IMR-90 (cell line): ENCODE results near the gene SCN10A. TPM values are rescaled to one million over a fixed set of nuclear protein-coding genes. Genes with fewer than 3 reads are reported as not detected.

Source experiments
- ATAC-seq: fragments of 200-7000 bp; cut with Tn5 transposase; 2 replicates; pipeline ENCODE4 v1.9.1; 2020; ENCODE audit warnings: low read depth, mild to moderate bottlenecking, moderate library complexity
- BruUV-seq: library from RNA; stranded (reverse); fragments of 400-500 nt; replicated peaks from 2 replicates; lab custom pipeline; 2021; lab: Mats Ljungman, UMichigan
- CTCF ChIA-PET: fragments of 300-600 bp; formaldehyde crosslinking; extraction: SDS; loops from one replicate; lab custom pipeline; 2021; ENCODE audit warnings: antibody characterized with exemption; lab: Yijun Ruan, JAX
- POLR2A ChIA-PET: fragments of 300-600 bp; sonication (Branson Sonifier 250); formaldehyde crosslinking; loops from one replicate; lab custom pipeline; 2022; ENCODE audit warnings: antibody characterized with exemption; ENCODE audit not compliant: unreplicated experiment; lab: Charles Lee
- DNase-seq: peaks from one replicate; pipeline ENCODE4 v3.0.0; 2013
- H2AFZ ChIP-seq: replicated peaks from 2 replicates; pipeline ENCODE3; 2013; ENCODE audit warnings: low read length, mild to moderate bottlenecking; ENCODE audit not compliant: poor library complexity
- H2AK5ac ChIP-seq: 2 replicates; pipeline ENCODE4 v1.6.1; 2013; ENCODE audit warnings: low read depth, low read length, inconsistent platforms
- H2AK9ac ChIP-seq: replicated peaks from 2 replicates; pipeline ENCODE3; 2013; ENCODE audit warnings: mild to moderate bottlenecking, low read depth, low read length, moderate library complexity; ENCODE audit not compliant: poor library complexity
- H2BK120ac ChIP-seq: 2 replicates; pipeline ENCODE4 v1.6.1; 2013; ENCODE audit warnings: low read depth, low read length, inconsistent platforms
- H2BK15ac ChIP-seq: 3 replicates; pipeline ENCODE4 v1.6.1; 2013; ENCODE audit warnings: low read depth, low read length, inconsistent platforms
- H2BK20ac ChIP-seq: 2 replicates; pipeline ENCODE4 v1.6.1; 2013; ENCODE audit warnings: low read depth, mild to moderate bottlenecking, inconsistent platforms, low read length, moderate library complexity
- H2BK5ac ChIP-seq: 2 replicates; pipeline ENCODE4 v1.6.1; 2013; ENCODE audit warnings: mild to moderate bottlenecking, low read depth, low read length, inconsistent platforms; ENCODE audit not compliant: poor library complexity, severe bottlenecking
- H3K14ac ChIP-seq: replicated peaks from 2 replicates; pipeline ENCODE4 v1.6.1; 2013; ENCODE audit warnings: low read depth, low read length, inconsistent platforms
- H3K18ac ChIP-seq: 2 replicates; pipeline ENCODE4 v1.6.1; 2013; ENCODE audit warnings: low read depth, low read length, control low read depth
- H3K23ac ChIP-seq: 2 replicates; pipeline ENCODE4 v1.6.1; 2013; ENCODE audit warnings: low read depth, low read length, inconsistent platforms
- H3K27ac ChIP-seq: 2 replicates; pipeline ENCODE4 v1.5.1; 2013; ENCODE audit warnings: mild to moderate bottlenecking, control low read depth, low read length; ENCODE audit not compliant: insufficient read depth
- H3K27me3 ChIP-seq: 2 replicates; pipeline ENCODE4 v1.6.1; 2013; ENCODE audit warnings: low read length; ENCODE audit not compliant: control insufficient read depth, insufficient read depth
- H3K36me3 ChIP-seq: 2 replicates; pipeline ENCODE4 v1.6.1; 2013; ENCODE audit warnings: low read length, mixed read lengths; ENCODE audit not compliant: control insufficient read depth, insufficient read depth
- H3K4ac ChIP-seq: 2 replicates; pipeline ENCODE4 v1.6.1; 2013; ENCODE audit warnings: low read depth, low read length, inconsistent platforms
- H3K4me1 ChIP-seq: 2 replicates; pipeline ENCODE4 v1.6.1; 2013; ENCODE audit warnings: low read length, mixed read lengths; ENCODE audit not compliant: control insufficient read depth, insufficient read depth
- H3K4me2 ChIP-seq: 2 replicates; pipeline ENCODE4 v1.6.1; 2013; ENCODE audit warnings: low read depth, mild to moderate bottlenecking, control low read depth, low read length, moderate library complexity
- H3K4me3 ChIP-seq: 2 replicates; pipeline ENCODE4 v1.5.1; 2013; ENCODE audit warnings: low read depth, mild to moderate bottlenecking, control low read depth, low read length, moderate library complexity; ENCODE audit not compliant: insufficient read depth
- H3K56ac ChIP-seq: 2 replicates; pipeline ENCODE4 v1.6.1; 2013; ENCODE audit warnings: low read length, inconsistent platforms; ENCODE audit not compliant: insufficient read depth; ENCODE audit errors: extremely low read depth
- H3K79me1 ChIP-seq, 2 experiments: 2 replicates each; pipeline ENCODE4 v1.6.1; 2013; ENCODE audit warnings: low read length in 2 of 2, inconsistent platforms in 1 of 2, low read depth in 1 of 2
- H3K9ac ChIP-seq: 2 replicates; pipeline ENCODE4 v1.6.1; 2013; ENCODE audit warnings: low read depth, low read length, control low read depth
- H3K9me1 ChIP-seq: 2 replicates; pipeline ENCODE4 v1.6.1; 2013; ENCODE audit warnings: low read length, inconsistent platforms; ENCODE audit not compliant: insufficient read depth
- H3K9me3 ChIP-seq: 2 replicates; pipeline ENCODE4 v1.6.1; 2013; ENCODE audit warnings: low read length; ENCODE audit not compliant: control insufficient read depth, insufficient read depth
- H4K20me1 ChIP-seq: 2 replicates; pipeline ENCODE4 v1.6.1; 2013; ENCODE audit warnings: low read length, inconsistent platforms; ENCODE audit not compliant: insufficient read depth
- H4K5ac ChIP-seq: 2 replicates; pipeline ENCODE4 v1.6.1; 2013; ENCODE audit warnings: mild to moderate bottlenecking, low read depth, low read length, control low read depth
- H4K8ac ChIP-seq, 2 experiments: 2 replicates each; pipeline ENCODE4 v1.6.1; 2013; ENCODE audit warnings: low read depth in 2 of 2, low read length in 2 of 2, control low read depth in 1 of 2, inconsistent platforms in 1 of 2
- H4K91ac ChIP-seq: 2 replicates; pipeline ENCODE4 v1.6.1; 2013; ENCODE audit warnings: low read depth, low read length, inconsistent platforms; ENCODE audit not compliant: insufficient read depth
- BHLHE40 ChIP-seq: fragments of 150-350 bp; IDR thresholded peaks from 2 replicates; pipeline ENCODE4 v1.6.1; 2016; ENCODE audit warnings: mild to moderate bottlenecking, low read depth, low read length
- CHD1 ChIP-seq: IDR thresholded peaks from 2 replicates; pipeline ENCODE4 v1.6.1; 2012; ENCODE audit warnings: low read depth, low read length, improper control_type of control experiment
- MXI1 ChIP-seq: IDR thresholded peaks from 2 replicates; pipeline ENCODE4 v1.6.1; 2012; ENCODE audit warnings: low read depth, mild to moderate bottlenecking, low read length, moderate library complexity, borderline replicate concordance
- RAD21 ChIP-seq: IDR thresholded peaks from 2 replicates; pipeline ENCODE4 v1.6.1; 2012; ENCODE audit warnings: low read length, improper control_type of control experiment
- RCOR1 ChIP-seq: IDR thresholded peaks from 2 replicates; pipeline ENCODE4 v1.6.1; 2012; ENCODE audit warnings: mild to moderate bottlenecking, low read length, improper control_type of control experiment; ENCODE audit not compliant: insufficient replicate concordance
- WGBS, 2 experiments: methylation state at CpG; one replicate each; pipeline versions ENCODE4 v1.1.5 to v1.1.7; 2013; ENCODE audit warnings: missing lambda C conversion rate in 2 of 2; ENCODE audit not compliant: insufficient read length in 1 of 2; ENCODE audit errors: extremely low coverage in 2 of 2; 5-methylcytosine and 5-hydroxymethylcytosine counted together
- dilution Hi-C: fragments of 300-500 bp; cut with HindIII; formaldehyde crosslinking; loops from one replicate; pipeline ENCODE4 v1.14.3; 2018; ENCODE audit warnings: low sequenced_read_pairs; ENCODE audit not compliant: unreplicated experiment
- in situ Hi-C: fragments of 300-500 bp; cut with MboI; formaldehyde crosslinking; loops from 3 replicates; pipeline ENCODE4 v1.14.3; 2019; ENCODE audit warnings: low sequenced_read_pairs, inconsistent platforms, mixed read lengths
- intact Hi-C: fragments of 100-400 bp; cut with micrococcal nuclease; formaldehyde crosslinking; loops from 2 replicates; pipeline ENCODE4 v1.10.0; 2022
- polyA plus RNA-seq, 3 experiments: library from polyadenylated mRNA; depleted of rRNA; stranded (reverse); fragments of >200 nt; gene quantifications; 2 replicates each; pipeline ENCODE4 v1.2.3, GENCODE V29; 2012; ENCODE audit warnings: low replicate concordance in 1 of 3
- total RNA-seq: library from RNA; depleted of rRNA; stranded (reverse); fragments of >200 nt; gene quantifications from 2 replicates; pipeline ENCODE4 v1.2.3, GENCODE V29; 2012

SCN10A gene
- total and polyA plus RNA-seq, 2 of the 4 experiments (the other 2 are of a cell fraction) = not detected

GRCh38 chr3:38805765-38806386 lies 10.1 kb downstream of the SCN10A start:
- DNase-seq (peak; percentile 74), ATAC-seq (peak; percentile 91)
- Histone ChIP-seq H2AK5ac (no peak overlapping the region), H3K27ac (no peak overlapping the region), H3K23ac (no peak overlapping the region), H3K4me3 (no peak overlapping the region), H3K79me1 (no peaks in the 10 kb centered on the region), H2BK120ac (no peak overlapping the region), H4K8ac (no peak overlapping the region), H2AK9ac (no peak overlapping the region), H2BK5ac (no peak overlapping the region), H2BK20ac (no peak overlapping the region), H3K18ac (no peak overlapping the region), H4K91ac (no peak overlapping the region), H3K14ac (no peak overlapping the region), H3K56ac (no peak overlapping the region), H3K9ac (no peak overlapping the region), H3K27me3 (no peaks in the 10 kb centered on the region), H3K4me2 (no peak overlapping the region), H2AFZ (no peak overlapping the region), H4K20me1 (no peaks in the 10 kb centered on the region), H3K4ac (no peak overlapping the region), H3K9me3 (no peaks in the 10 kb centered on the region), H4K5ac (no peak overlapping the region), H3K4me1 (no peaks in the 10 kb centered on the region), H3K9me1 (no peaks in the 10 kb centered on the region), H3K36me3 (no peaks in the 10 kb centered on the region), H2BK15ac (no peak overlapping the region)
- intact Hi-C loops (no loop called here), in situ Hi-C loops (no loop called here), dilution Hi-C loops (no loop called here)
- ChIA-PET CTCF (interaction anchor here (1.5 kb wide), 1 partner anchor 15 kb away, joined by 3 read pairs; no protein-coding TSS in a partner anchor), POLR2A (interaction anchor here (0.6 kb wide), 1 partner anchor 478 kb away, joined by 4 read pairs; no protein-coding TSS in a partner anchor)
- peak; percentile 80 for TF ChIP-seq RCOR1
- peak; percentile 39; the same call in 1 of the 2 replicates for TF ChIP-seq MXI1
- TF ChIP-seq CHD1 = no peak
- no peak for TF ChIP-seq BHLHE40
- 0 out of 2 replicates have a peak, but pooled peaks have one; percentile 11 for TF ChIP-seq RAD21
- BruUV-seq = no TSS peak
- 4% methylated on average over 7 of the region's 9 CpGs; no CpG with 5 or more reads in 1 of the 2 experiments for WGBS, 2 experiments
